CD4-positive, alpha-beta memory T cell (primary cell): ENCODE data around the gene RAPGEF3. TPM values are rescaled to one million over a fixed set of nuclear protein-coding genes. Genes with fewer than 3 reads are reported as not detected.

ENCODE experiments used
- CTCF ChIA-PET: fragments of 350-600 bp; sonication (Branson Sonifier 250); formaldehyde crosslinking; loops from one replicate; lab custom pipeline; 2021; ENCODE audit warnings: inconsistent platforms; ENCODE audit not compliant: partially characterized antibody; lab: Charles Lee
- POLR2A ChIA-PET: fragments of 350-600 bp; sonication (Branson Sonifier 250); formaldehyde crosslinking; loops from one replicate; lab custom pipeline; 2021; ENCODE audit not compliant: partially characterized antibody; lab: Charles Lee
- DNase-seq, 5 donors: peaks; one replicate each; pipeline versions ENCODE4 v3.0.0 to v3.0.0-alpha.2; 2020 to 2022; ENCODE audit warnings: mixed read lengths in 1 of 5
- H3K27ac ChIP-seq: one replicate; pipeline ENCODE4 v1.7.0; 2013; ENCODE audit warnings: low read depth, low read length
- H3K27me3 ChIP-seq: 2 replicates; pipeline ENCODE4 v1.7.0; 2013; ENCODE audit warnings: mild to moderate bottlenecking, low read length, moderate library complexity; ENCODE audit not compliant: insufficient read depth
- H3K36me3 ChIP-seq: 2 replicates; pipeline ENCODE4 v1.7.0; 2013; ENCODE audit warnings: mild to moderate bottlenecking, low read length, moderate library complexity; ENCODE audit not compliant: insufficient read depth
- H3K4me1 ChIP-seq: 2 replicates; pipeline ENCODE4 v1.7.0; 2013; ENCODE audit warnings: mild to moderate bottlenecking, low read length, moderate library complexity; ENCODE audit not compliant: insufficient read depth
- H3K4me3 ChIP-seq, 2 donors: one replicate each; pipeline ENCODE4 v1.7.0; 2013; ENCODE audit warnings: low read length in 2 of 2, mild to moderate bottlenecking in 1 of 2
- H3K9me3 ChIP-seq, 2 donors: one replicate each; pipeline ENCODE4 v1.7.0; 2013; ENCODE audit warnings: low read length in 2 of 2, control low read depth in 1 of 2; ENCODE audit not compliant: control insufficient read depth in 1 of 2
- H3K27ac Mint-ChIP-seq, 7 donors: one replicate each; pipeline ENCODE4 v1.8.0; 2020 to 2021; ENCODE audit warnings: mixed read lengths in 7 of 7, mild to moderate bottlenecking in 6 of 7, inconsistent platforms in 3 of 7, moderate library complexity in 3 of 7
- H3K27me3 Mint-ChIP-seq, 2 donors: one replicate each; pipeline ENCODE4 v1.8.0; 2020 to 2021; ENCODE audit warnings: mixed read lengths in 2 of 2
- H3K36me3 Mint-ChIP-seq, 2 donors: one replicate each; pipeline ENCODE4 v1.8.0; 2020 to 2021; ENCODE audit warnings: mixed read lengths in 2 of 2, inconsistent platforms in 1 of 2, mild to moderate bottlenecking in 1 of 2
- H3K4me1 Mint-ChIP-seq, 4 donors: one replicate each; pipeline ENCODE4 v1.8.0; 2020 to 2021; ENCODE audit warnings: mixed read lengths in 4 of 4, mild to moderate bottlenecking in 1 of 4
- H3K4me3 Mint-ChIP-seq, 8 donors: one replicate each; pipeline ENCODE4 v1.8.0; 2020 to 2021; ENCODE audit warnings: mixed read lengths in 8 of 8, mild to moderate bottlenecking in 7 of 8, moderate library complexity in 6 of 8, inconsistent platforms in 3 of 8
- H3K9me3 Mint-ChIP-seq, 8 donors: one replicate each; pipeline ENCODE4 v1.8.0; 2020 to 2021; ENCODE audit warnings: mixed read lengths in 8 of 8, mild to moderate bottlenecking in 5 of 8, inconsistent platforms in 3 of 8, moderate library complexity in 1 of 8
- intact Hi-C: fragments of 100-400 bp; cut with micrococcal nuclease; formaldehyde crosslinking; loops from one replicate; pipeline ENCODE4 v1.15.1; 2023
- polyA plus RNA-seq, 2 donors: library from polyadenylated mRNA; unstranded; fragments of 300-500 nt; fragmentation: Illumina TruSeq; gene quantifications; one replicate each; pipeline ENCODE4 v1.2.3, GENCODE V29; 2021
- total RNA-seq, 2 experiments: library from RNA; stranded (reverse); gene quantifications; one replicate each; pipeline ENCODE4 v1.2.3, GENCODE V29; 2021

The RAPGEF3 gene
- total and polyA plus RNA-seq, 4 experiments from 2014 or later: 0.14 to 0.39 (median 0.15) TPM; not detected in 1

DNA sequence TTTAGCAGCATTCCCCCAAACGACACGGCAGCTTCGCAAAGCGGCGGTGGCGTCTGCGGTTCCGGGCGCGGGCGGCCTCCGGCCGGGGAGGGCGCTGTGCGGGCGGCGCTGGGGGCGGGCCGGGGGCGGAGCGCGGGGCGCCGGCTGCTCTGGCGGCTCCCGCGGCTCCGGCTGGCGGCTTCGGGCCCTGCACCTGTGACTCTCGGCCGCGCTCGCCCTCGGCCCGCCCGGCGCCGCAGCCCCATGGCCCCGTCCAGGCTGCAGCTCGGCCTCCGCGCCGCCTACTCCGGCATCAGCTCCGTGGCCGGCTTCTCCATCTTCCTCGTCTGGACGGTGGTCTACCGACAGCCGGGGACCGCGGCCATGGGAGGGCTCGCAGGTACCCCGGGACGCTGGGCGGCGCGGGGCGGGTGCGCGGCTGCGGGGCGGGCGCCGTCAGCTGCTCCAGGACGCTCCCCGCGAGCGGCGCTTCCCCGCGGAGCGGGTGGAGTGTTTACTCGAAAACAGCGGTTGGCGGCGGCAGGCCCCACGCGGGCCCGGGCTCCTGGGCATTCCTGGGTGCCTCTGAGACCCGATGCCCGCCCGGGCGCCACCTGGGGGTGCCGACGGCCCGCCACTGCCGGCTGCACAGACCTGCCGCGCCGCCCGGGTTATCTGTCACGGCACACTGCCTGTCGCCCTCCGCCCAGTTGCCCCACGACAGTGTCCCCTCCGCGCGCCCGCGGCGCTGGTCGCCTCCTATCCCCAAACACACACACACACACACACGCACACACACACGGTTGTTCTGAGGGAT lies 14.6 kb upstream of the RAPGEF3 start, which contains the start of gene SLC48A1:
Gene SLC48A1, plus strand, starts transcription at position 177 of the 796 bp plus-strand sequence. Its CDS starts 67 bp downstream, at position 244.
- Mint-ChIP-seq H3K27me3 (no peaks in the 10 kb centered on the region), H3K27ac (peak within 1 kb of the TSS; percentile 77 to 91 (median 84)), H3K4me1 (peaks cover 5 to 23% (median 14%) of the 10 kb centered on the region in 4 donors), H3K9me3 (no peaks in the 10 kb centered on the region), H3K36me3 (no peaks in the 10 kb centered on the region), H3K4me3 (peak within 1 kb of the TSS; percentile 84 to 94 (median 89))
- CTCF ChIA-PET: interaction anchor here (0.6 to 20.2 kb wide), 11 partner anchors 8 to 122 kb away, joined by 3 to 671 read pairs (median 5); partner anchors contain the start of genes RAPGEF3 and RPAP3
- no peaks in the 10 kb centered on the region for H3K36me3 ChIP-seq
- peaks cover 16% of the 10 kb centered on the region for H3K4me1 ChIP-seq
- H3K4me3 ChIP-seq: peak within 1 kb of the TSS in 1 of 2 donors; percentile 62
- no peaks in the 10 kb centered on the region for H3K27me3 ChIP-seq
- DNase-seq: peak; percentile 63 to 83 (median 76)
- intact Hi-C loops: loop anchor here (1.0 to 2.0 kb wide), 3 partner anchors 14 to 60 kb away; partner anchors contain the start of gene RAPGEF3
- POLR2A ChIA-PET: interaction anchor here (0.6 to 3.0 kb wide), 19 partner anchors 9 to 431 kb away, joined by 3 to 18 read pairs (median 5); partner anchors contain the start of genes HDAC7, RAPGEF3 and RPAP3
- H3K9me3 ChIP-seq: no peaks in the 10 kb centered on the region
- H3K27ac ChIP-seq: peak within 1 kb of the TSS; percentile 47

DNA sequence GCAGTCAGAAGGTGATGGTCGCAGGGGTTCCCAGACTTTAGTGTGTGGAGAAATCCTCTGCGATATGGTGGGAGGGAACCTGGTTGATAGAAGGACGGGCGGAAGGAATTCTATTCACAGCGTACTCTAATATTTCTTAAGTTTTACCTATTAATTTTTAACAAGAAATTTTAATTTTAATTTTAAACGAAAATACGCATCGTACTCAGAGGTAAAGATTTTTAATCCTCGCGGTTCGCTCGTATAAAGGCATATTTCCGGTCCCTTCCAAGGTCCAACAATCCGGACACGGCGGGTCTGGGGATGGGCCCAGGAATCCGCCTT lies 14.0 kb upstream of the RAPGEF3 start:
- ChIA-PET POLR2A (interaction anchor here (0.6 to 3.0 kb wide), 19 partner anchors 9 to 431 kb away, joined by 3 to 18 read pairs (median 5); partner anchors contain the start of genes HDAC7, RAPGEF3 and RPAP3), CTCF (interaction anchor here (0.6 to 20.2 kb wide), 12 partner anchors 9 to 121 kb away, joined by 3 to 671 read pairs (median 4); partner anchors contain the start of genes RAPGEF3 and RPAP3)
- Mint-ChIP-seq H3K27ac (peak overlapping the region in 5 of 7 donors; percentile 58 to 91 (median 80)), H3K4me3 (peak overlapping the region; percentile 80 to 91 (median 87)), H3K36me3 (no peaks in the 10 kb centered on the region), H3K9me3 (no peaks in the 10 kb centered on the region), H3K27me3 (no peaks in the 10 kb centered on the region), H3K4me1 (peaks cover 5 to 23% (median 14%) of the 10 kb centered on the region in 4 donors)
- H3K4me1 ChIP-seq: peaks cover 16% of the 10 kb centered on the region
- H3K4me3 ChIP-seq: no peak overlapping the region
- H3K27me3 ChIP-seq: no peaks in the 10 kb centered on the region
- DNase-seq: no peak
- no peak overlapping the region for H3K27ac ChIP-seq
- no peaks in the 10 kb centered on the region for H3K9me3 ChIP-seq
- H3K36me3 ChIP-seq: no peaks in the 10 kb centered on the region
- intact Hi-C loops: loop anchor here (1.0 to 2.0 kb wide), 3 partner anchors 14 to 61 kb away; partner anchors contain the start of gene RAPGEF3

DNA sequence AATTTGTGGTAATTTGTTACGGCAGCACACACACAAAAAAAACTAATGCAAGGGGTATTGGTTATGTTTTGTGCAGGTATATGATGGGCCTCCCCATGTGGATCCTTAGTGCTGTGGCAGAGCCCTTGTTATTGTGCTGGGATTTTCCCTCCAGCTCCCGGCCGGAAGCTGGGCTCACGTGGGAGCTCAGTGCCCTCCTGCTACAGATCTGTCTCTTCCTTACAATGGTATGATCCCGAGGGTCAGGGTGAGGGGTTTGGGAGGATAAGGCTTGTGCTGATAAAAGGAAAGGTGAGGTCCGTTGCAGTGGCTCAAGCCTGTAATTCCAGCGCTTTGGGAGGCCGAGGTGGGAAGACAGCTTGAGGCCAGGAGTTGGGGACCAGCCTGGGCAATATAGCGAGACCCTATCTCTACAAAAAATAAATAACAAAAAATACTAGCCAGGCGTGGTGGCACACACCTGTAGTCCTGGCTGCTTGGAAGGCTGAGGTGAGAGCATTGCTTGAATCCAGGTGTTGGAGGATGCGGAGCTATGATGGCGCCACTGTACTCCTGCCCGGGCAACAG lies 13.5 kb upstream of the RAPGEF3 start:
- peak overlapping the region; percentile 80 to 91 (median 87) for H3K4me3 Mint-ChIP-seq
- Histone ChIP-seq H3K27ac (no peak overlapping the region), H3K36me3 (no peaks in the 10 kb centered on the region), H3K27me3 (no peaks in the 10 kb centered on the region), H3K4me1 (peaks cover 16% of the 10 kb centered on the region), H3K4me3 (no peak overlapping the region), H3K9me3 (no peaks in the 10 kb centered on the region)
- H3K27ac Mint-ChIP-seq: peak overlapping the region in 5 of 7 donors; percentile 58 to 91 (median 80)
- no peaks in the 10 kb centered on the region for H3K9me3 Mint-ChIP-seq
- CTCF ChIA-PET: interaction anchor here (0.6 to 20.2 kb wide), 12 partner anchors 9 to 121 kb away, joined by 3 to 671 read pairs (median 4); partner anchors contain the start of genes RAPGEF3 and RPAP3
- intact Hi-C loops: loop anchor here (2.0 kb wide), 1 partner anchor 13 kb away; the partner anchor contains the start of gene RAPGEF3
- no peak for DNase-seq
- H3K4me1 Mint-ChIP-seq: peaks cover 5 to 26% (median 17%) of the 10 kb centered on the region in 4 donors
- POLR2A ChIA-PET: interaction anchor here (0.6 to 3.0 kb wide), 17 partner anchors 10 to 67 kb away, joined by 3 to 18 read pairs (median 6); partner anchors contain the start of genes HDAC7, RAPGEF3 and RPAP3
- H3K27me3 Mint-ChIP-seq: no peaks in the 10 kb centered on the region
- no peaks in the 10 kb centered on the region for H3K36me3 Mint-ChIP-seq

DNA sequence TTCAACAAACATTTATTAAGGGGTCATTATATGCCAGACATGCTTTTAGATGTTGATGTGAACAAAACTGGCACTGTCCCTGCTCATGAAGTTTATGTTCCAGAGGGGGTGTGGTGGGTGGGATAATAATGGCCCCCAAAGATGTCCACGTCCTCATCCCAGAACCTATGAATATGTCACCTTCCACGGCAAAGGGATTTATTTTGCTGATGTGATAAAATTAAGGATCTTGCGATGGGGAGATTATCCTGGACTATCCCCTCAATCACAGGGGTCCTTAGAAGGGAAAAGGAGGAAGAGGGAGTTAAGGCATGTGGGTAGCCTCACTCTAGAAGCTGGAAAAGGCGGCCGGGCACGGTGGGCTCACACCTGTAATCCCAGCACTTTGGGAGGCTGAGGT lies 12.6 kb upstream of the RAPGEF3 start:
- H3K36me3 ChIP-seq: no peaks in the 10 kb centered on the region
- no peak for DNase-seq
- no peaks in the 10 kb centered on the region for H3K27me3 ChIP-seq
- intact Hi-C loops: no loop called here
- H3K4me3 ChIP-seq: no peak overlapping the region
- Mint-ChIP-seq H3K4me3 (peak overlapping the region in 1 of 8 donors; percentile 40), H3K27me3 (no peaks in the 10 kb centered on the region), H3K4me1 (peaks cover 8 to 34% (median 19%) of the 10 kb centered on the region in 4 donors), H3K36me3 (no peaks in the 10 kb centered on the region), H3K9me3 (no peaks in the 10 kb centered on the region), H3K27ac (peak overlapping the region in 1 of 7 donors; percentile 77)
- no peak overlapping the region for H3K27ac ChIP-seq
- no peaks in the 10 kb centered on the region for H3K9me3 ChIP-seq
- ChIA-PET CTCF (interaction anchor here (0.7 to 20.2 kb wide), 8 partner anchors 8 to 66 kb away, joined by 3 to 671 read pairs (median 74); partner anchors contain the start of genes RAPGEF3 and RPAP3), POLR2A (interaction anchor here (3.0 kb wide), 1 partner anchor 46 kb away, joined by 15 read pairs; no protein-coding TSS in a partner anchor)
- peaks cover 16% of the 10 kb centered on the region for H3K4me1 ChIP-seq

DNA sequence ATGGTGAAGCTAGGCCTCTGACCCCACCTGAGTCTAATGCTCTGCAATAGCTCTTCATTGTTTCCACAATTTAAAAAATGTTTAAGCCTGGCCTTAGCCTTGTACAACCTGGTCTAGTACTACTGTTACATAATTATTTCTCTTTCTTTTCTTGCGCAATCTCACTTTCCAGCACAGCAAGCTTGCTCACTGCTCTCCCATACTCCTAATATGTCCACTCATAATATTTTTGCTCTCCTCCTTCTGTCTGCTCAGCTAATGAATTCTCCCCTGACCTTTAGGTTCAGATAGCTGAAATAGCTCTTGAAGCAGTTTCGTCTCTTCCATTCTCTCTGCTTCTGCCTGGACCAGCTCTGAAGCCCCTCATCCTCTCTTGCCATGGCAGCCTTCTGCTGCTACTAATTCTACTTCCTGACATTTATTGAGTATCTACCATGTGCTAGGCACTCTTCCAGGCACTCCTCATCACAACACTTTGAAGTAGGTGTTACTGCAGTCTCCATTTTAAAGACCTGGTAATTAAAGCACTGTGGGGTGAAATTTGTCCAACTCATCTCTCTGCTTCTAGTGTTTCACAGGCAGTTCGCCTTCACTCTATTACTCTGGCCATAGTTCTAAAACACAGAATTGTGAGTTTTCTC lies 11.5 kb upstream of the RAPGEF3 start:
- Histone ChIP-seq H3K36me3 (no peaks in the 10 kb centered on the region), H3K27ac (no peak overlapping the region), H3K9me3 (no peaks in the 10 kb centered on the region), H3K4me1 (peaks cover 16% of the 10 kb centered on the region), H3K4me3 (no peak overlapping the region), H3K27me3 (no peaks in the 10 kb centered on the region)
- Mint-ChIP-seq H3K27me3 (no peaks in the 10 kb centered on the region), H3K27ac (no peak overlapping the region), H3K4me1 (peaks cover 9 to 32% (median 19%) of the 10 kb centered on the region in 4 donors), H3K4me3 (no peak overlapping the region), H3K9me3 (peaks cover 0 to 2% (median 0%) of the 10 kb centered on the region in 8 donors), H3K36me3 (no peaks in the 10 kb centered on the region)
- intact Hi-C loops: no loop called here
- ChIA-PET POLR2A (interaction anchor here (1.4 to 1.5 kb wide), 2 partner anchors 29 to 40 kb away, joined by 3 read pairs; no protein-coding TSS in a partner anchor), CTCF (interaction anchor here (1.4 to 20.2 kb wide), 10 partner anchors 9 to 67 kb away, joined by 4 to 671 read pairs (median 12); partner anchors contain the start of genes RAPGEF3 and RPAP3)
- no peak for DNase-seq
